Activated CD8-positive, alpha-beta memory T cell treated with anti-CD3 and anti-CD28 coated beads, Interleukin-2, amount 50 U/mL, for 1 hour (primary cell): Measurements from ENCODE around the gene PPP1R10.

ENCODE experiments used
- DNase-seq: peaks from one replicate; pipeline ENCODE4 v3.0.0-alpha.2; 2020; ENCODE audit errors: extremely low read depth

The PPP1R10 gene

DNA sequence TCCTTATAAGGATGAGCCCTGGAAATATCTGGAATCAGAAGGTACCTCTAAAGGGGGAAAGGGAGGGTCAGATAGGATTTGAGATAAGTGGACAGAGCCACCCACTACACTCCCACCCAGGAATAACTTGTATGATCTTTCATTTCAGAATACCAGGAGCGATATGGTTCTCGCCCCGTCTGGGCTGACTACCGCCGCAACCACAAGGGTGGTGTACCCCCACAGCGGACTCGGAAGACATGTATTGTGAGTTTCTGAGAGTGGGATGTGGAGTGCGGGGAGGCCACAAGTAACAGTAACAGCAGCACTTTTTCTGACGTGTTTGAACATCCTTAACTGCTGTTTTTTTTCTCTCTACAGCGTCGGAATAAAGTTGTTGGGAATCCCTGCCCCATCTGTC is 2.5 kb upstream of the PPP1R10 start:
- no peak for DNase-seq

DNA sequence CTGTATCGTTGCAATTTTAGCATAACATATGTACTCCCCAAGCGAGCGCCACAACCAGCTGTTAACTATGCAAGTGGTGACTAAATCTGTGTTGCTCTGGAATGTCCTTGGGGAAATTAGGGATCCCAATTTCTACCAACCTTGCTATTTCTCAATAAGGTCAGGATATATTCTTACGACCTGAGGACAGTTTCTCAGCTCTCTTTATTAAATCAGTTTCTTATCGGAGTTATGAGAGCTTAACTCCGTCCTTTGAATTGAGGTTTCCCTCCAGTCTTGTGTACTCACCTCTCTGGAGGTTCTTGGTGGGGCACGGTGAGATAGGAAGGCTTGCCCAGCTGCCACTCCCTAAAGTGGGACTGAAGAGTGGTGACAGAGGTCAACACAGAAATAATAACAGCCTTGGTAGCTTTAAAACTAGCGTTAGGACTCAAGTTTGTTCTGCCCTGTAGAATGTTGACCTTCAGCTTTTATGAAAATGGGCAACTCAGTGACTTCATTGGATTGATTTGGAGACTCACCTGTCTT is 1.3 kb upstream of the PPP1R10 start:
- no peak for DNase-seq

DNA sequence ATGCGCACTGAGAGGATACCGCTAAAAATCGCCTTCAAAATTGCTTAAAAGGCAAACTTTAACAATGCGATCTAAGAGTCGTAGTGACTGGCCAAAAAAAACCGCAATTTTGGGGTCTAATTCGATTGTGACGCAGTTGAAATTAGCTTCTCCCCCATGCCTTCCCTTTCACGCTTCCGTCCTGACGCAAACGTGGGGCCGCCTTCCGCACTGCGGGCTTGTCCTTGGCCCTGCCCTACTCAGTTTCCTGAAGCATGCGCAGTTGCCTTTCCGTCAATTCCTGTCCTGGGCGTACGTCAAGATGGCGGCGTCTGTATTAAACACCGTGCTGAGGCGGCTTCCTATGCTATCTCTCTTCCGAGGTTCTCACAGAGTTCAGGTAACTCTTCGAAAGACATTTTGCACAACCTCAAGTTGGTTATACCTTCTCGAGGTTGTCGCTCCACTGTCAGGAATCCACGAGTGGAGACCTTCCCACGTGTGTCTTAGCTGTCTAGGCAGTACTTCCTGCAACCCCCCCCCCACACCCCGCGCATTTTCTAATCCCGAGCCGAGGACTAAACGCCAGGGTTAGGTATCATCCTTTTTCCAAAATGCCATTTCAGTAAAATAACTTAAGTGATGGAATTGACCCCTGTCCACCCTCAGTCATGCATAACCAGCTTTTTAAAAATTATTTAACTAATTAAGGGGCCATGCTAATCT is 674 bp upstream of the PPP1R10 start, which contains the start of gene MRPS18B:
TSS of gene MRPS18B (plus strand) at position 276 of the 705 bp plus-strand sequence. CDS start at position 302, 26 bp downstream.
- DNase-seq = peak; percentile 99

DNA sequence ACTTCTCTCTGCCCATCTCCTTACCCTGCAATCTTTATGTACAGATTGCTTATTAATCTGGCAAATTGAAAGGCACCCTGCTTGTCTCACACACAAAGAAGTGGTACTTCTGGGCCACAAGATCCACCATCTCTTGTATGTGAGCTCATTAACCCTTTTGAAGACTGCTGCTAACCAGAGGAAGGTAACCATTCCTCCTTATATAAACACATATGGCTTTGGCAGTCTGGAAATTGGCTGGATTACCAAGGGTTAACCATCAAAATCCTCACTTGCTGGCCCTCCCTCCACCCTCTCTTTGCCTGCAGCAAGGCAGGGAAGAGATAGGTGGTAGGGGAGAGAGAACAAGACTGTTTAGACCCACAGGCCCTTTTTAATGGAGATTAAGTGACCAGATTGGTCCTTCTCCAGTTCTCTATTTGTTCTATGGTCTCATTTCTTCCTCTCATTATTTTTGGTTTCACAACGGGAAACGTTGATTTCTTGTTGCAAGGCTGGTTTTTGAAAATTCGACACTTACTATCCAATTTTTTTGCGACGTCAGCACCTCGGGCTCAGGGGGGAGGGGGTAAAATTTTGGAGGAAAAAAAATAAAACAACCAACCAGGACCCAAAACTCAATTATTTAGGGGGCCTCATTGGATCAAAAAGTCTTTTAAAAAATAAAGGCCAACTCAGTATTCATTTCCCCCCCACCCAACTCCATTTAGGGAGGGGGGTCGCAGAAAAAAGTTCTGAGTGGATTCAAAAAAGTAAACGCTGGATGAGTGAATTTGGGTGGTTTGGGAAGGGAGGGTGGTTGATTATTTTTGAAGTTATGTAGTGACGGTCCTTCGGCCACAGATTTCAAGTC is 859 bp downstream of the PPP1R10 start:
- no peak for DNase-seq

DNA sequence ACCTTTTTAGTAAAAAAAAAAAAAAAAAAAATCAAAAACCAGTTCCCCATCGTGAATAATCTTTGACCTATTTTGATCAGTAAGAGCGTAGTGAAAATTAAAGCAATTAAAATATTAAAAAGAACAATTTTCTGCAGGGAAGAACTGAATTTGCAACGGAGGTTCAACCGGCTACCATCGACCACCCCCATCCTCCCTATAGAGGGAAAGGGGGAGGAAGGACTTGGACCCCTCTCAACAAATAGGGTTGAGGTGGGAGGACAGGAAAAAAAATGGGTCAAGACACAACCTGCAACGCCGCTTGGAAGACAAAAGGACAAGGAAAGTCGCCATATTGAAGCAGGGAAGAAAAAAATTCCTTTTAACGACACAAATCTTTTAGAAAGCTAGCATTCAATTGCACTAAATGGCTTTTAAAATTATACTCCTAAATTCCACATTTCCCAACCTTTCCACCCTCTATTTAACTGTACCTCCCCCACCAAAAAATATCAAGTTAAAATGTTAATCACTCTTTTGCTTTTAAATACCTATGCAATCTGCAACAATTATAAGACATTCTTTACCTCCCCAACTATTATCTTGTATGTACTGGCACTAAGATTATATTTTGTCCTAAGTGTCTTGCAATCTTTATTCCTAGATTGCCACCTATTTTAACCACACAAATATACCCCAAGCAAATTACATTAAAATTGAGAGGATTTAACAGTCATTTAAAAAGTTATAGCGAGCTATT is 1.7 kb downstream of the PPP1R10 start:
- DNase-seq = no peak

DNA sequence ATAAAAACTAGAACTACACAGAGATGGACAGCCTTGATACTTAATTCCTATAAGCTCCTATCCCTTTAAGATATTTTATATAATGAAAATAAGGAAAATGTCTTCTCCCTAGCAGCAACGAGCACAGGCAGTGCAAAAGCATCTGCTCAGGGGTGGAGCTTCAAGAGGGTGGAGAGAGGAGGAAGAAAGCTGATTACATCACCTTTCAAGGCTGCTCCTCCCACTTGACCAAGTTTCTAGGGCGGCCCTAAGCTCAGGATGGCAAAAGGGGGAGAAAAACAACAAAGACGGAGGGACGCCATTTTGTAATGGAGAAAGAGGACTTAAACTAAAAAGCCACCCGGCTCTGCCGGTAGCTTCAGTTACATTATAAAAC is 2.2 kb downstream of the PPP1R10 start:
- peak; percentile 87 for DNase-seq

DNA sequence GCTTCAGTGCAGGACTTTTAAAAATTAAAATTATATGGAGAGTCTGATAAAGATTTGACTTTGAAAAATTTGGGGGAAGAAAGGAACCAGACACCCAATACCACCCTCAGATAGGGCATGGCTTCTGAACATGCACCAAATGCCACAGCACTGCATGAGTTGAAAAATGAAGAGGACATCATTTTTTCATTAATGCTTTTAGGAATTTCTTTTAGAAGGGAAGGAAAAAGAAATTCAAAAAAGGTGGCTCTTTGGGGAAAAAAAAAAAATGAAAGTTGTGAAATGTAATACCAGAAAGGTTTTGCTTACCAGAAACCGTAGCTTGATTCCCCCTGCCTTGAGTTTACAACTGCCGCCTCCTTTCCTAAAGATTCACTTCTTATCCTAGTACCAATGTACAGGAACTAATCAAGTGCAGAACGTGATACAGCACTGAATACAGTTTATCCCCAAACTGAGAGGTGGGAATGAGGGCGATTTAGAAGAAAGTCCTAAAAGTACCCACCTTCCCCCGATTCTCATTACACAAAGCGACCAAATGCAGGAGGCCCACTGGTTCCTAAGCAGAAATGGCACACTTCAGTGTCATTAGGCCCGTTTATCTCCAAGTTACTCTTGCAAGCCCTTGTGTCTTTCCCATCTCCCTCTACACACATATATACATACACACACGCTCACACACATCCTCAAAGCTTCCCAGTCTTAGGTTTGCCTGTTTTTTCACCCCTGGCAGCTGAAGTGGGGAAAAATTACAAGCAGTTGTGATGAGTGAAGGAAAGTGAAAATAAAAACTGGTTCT is 2.8 kb downstream of the PPP1R10 start:
- no peak for DNase-seq

DNA sequence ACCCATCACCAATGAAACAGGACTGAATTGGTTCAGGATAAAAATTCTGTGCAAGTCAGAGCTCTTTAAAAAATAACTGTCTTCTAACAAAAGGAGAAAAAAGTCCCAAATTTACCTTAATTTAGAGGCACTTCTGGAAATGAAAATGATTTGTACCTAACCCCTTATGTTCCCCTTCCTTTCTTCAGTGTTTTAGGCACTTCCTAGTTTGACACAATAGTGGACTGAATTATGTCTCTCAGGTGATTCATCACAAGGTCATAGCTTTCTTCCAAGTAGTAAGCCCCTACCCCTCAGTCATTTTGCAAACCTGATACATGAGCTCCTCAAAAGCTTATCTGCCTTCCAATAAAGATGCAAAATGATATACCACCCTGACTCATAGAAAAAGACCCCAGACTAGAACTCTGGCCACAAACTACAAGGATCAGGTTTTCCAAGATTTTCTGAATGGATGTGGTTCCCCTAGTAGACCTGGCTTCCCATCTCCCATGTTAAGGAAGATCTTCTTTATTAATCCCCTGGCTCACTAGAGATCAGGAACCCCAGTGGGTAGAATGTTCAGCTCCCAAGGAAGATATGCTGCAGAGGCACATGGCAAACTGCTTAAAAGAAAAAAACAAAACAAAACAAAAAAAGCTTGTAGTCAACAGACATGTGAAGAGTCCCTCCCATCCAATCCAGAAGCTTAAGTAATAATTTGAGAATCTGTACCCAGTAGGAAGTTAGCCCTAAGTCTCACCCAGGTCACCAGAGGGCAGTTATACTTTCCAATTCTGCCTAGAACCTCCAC is 3.6 kb downstream of the PPP1R10 start:
- DNase-seq = no peak

DNA sequence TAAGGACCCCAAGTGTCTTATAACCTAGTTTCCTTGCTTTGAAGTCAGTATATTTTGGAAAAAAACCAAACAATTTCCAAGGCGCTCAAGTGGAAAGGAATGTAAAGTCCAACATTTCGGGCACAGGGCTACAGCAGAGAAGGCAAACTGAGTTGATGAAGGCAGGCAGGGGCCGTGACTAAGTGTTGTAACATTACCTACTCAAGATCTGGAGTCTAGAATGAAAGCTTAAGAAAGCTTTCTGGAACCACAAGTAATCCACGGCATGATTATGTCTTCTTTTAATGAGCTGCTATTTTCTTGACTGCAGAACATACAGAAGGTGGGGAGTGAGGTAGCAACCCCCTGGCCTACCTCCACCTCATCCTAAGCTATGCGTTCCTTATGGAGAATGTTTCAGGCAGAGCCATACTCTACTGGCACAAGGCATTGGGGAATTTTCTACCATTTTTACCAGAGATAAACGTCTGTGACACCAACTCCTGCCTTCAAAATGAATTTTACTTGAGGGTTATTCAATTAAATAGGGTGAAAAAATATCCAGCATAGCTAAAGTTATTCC is 4.3 kb downstream of the PPP1R10 start:
- no peak for DNase-seq

DNA sequence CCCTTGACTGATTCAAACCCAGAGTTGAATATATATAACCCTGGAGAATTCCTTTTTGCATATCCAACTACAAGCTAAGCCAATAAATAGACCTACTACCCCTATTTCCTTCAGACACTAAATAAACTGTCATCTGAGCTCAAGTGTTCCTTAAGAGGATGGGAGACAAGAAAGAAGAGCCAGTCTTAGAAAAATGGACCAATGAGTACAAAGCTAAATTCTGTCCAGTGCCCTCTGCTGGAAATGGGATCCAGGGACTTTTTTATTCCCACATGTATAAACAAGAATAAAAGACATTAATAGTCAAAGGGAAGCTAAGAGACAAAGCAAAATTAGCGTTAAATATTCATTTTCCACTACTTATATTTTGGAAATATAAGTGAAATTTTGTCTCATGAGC is 4.8 kb downstream of the PPP1R10 start:
- DNase-seq = no peak

DNA sequence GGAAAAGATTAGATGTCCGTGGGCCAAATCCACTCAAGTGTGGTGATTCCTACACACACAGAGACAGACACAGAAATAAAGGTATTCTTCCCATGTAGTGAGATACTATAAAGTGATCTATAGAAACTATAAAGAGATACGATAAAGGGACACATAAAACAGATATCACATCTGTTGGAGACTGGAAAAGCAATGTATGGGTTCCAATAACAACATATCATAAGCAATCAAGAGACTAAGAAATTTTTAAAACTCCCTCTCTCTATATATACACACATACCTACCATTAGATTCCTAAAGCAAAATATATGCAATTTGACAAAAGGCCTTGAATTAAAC is 5.2 kb downstream of the PPP1R10 start:
- DNase-seq = no peak

DNA sequence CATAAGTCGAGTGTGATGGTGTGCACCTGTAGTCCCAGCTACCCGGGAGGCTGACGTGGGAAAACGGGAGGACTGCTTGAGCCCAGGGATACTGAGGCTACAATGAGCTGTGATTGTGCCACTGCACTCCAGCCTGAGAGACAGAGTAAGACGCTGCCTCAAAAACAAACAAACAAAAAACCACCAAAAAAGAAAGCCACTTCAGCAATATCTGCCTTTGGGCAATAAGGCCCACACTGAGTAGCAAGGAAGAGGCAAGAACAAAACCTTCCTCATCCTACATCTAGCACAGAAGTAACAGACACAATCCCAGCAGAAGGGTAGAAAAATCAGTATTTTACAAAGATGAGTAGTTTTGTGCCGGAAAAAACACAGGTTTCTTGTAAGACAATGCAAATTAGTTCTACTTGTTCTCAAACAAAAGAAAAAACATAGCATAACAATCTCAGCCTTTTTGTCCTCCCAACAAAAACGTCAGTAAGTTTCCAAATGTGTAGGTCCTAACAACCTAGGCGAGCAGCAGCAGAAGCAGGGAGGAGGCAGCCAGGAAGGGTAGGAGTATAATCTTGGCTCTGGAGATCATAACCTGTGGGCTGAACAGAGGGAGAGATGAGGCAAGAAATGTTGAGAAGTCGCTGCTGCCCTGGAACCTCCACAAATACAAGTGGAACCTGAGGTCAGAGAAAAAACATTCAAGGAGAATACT is 5.7 kb downstream of the PPP1R10 start:
- DNase-seq = no peak

DNA sequence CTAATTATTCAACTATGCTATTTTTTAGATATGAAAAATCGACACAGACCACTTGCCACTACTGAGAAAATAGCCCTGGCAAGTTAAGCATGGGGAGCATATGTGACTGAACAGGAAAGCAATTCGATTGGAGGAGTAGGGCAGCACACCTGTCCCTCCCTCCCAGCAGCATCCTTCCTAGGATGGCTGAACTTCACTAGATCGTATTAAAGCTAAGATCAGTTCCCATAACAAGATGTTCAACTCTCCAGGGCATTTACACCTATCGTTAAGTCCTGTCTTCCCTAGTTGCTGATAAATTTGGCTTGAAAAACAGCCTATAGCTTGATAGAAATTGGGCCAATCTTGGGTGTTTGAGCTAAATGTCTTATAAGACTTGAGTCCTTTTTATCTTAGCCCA is 7.0 kb downstream of the PPP1R10 start:
- DNase-seq = no peak

DNA sequence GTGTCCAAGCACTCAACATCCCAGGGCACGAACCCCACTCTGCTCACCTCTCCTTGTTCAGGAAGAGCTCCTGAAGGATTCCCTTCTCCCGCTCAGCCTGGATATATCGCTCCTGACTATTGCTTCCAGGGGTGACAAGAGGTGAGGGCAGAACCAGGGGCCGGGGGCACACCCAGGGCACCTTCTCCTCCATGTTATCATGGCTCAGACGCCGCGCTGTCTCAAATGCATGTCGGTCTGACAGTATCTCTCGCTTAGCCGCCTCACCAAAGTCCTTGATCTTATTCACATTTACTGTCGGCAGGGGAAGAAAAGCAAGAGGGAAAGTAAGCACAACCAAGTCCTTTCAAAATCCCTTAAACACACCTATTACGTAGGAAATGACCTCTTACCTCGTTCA is 13.1 kb downstream of the PPP1R10 start:
- no peak for DNase-seq

DNA sequence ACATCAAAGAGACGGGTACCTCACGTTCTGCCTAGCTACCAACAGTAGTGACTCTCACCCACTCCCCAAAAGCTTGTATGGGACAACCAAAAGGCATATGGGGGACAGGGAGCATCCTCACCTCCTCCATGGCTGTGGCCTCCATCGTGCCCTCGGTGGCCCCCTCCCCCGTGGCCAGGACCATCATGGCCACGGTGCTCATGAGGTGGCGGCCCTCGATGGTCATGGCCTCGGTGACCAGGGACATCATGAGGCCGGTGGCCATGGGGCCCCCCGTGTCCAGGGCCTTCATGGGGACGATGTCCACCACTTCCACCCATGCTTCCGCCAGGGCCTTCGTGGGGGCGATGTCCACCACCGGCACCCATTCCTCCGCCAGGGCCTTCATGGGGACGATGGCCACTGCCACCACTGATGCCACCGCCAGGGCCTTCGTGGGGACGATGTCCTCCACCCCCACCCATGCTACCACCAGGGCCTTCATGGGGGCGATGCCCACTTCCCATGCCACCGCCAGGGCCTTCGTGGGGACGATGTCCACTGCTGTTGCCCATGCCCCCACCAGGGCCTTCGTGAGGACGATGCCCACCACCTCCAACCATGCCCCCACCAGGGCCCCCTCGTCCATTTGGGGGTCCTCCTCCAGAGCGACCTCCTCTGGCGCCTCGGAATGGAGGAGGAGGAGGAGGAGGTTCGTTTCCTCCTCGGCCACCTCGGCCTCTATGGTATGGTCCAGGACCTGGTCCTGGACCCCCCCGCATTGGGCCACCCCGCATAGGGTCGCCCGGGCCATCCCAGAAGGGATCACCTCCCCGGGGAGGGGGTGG is 15.0 kb downstream of the PPP1R10 start:
- DNase-seq = no peak

DNA sequence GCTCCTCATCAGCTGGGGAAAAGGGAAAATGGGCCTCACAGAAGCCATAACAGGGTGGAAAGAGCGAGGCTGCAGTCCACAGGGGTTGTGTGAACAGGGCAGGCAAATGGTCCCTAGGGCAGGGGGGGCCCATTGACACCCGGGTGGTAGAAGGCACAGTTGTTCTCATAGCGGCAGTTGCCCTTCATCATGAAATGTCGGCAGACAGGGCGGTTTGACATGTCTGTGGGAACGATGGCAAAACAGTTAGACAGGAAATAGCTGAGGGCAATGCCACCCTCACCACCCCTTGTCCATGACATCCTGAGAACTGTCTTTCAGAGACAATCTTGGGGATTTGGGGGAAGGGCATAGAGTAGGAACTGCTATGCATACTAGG is 15.6 kb downstream of the PPP1R10 start:
- DNase-seq = no peak

DNA sequence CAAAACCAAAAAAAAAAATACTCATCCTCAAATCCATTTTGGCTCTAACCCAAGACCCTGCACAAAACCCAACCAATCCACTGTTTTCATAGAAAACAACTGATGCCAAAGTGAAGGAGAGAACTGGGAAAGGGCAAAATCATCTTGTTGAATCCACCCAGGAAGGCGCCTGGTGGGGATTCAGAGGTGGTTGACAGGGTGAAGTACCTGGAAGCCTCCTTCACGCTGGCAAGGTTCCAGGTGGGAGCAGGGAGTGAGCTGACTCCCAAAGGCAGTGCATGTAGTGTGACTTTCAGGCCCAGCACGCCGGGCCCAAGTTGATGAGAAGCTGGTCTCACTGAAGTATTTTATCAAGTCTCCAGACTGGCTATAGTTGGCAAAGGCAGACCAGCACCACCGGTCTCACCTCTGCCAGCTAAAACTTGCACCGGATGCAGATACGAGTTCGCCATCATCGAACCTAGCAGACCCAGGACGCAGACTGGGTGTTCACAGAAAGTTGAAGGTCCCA is 16.5 kb downstream of the PPP1R10 start:
- DNase-seq = no peak

DNA sequence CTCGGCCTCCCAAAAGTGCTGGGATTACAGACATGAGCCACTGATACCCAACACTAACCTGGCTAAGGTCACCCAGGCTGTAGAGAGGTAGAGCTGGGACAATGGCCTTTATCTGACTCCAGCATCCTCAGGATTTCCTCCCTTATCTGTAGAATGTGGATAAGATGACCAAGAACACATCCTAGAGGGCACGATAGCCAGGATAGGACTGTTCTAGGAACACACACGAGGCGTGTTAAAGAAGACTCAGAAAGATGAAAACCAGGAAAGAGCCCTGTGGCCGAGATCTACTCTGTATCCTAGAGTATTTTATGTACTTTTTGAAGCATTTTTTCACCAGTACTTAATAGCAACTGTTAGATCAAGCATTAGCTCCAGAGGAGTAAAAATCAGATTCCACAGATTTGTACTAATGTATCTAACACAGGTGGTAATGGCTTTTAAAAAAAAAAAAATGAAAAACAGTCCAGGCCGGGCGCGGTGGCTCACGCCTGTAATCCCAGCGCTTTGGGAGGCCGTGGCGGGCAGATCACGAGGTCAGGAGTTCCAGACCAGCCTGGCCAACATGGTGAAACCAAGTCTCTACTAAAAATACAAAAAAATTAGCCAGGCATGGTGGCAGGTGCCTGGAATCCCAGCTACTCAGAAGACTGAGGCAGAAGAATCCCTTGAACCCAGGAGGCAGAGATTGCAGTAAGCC is 17.3 kb downstream of the PPP1R10 start:
- no peak for DNase-seq
